ENCODE data around the gene SMAD7. TPM values are rescaled to one million over a fixed set of nuclear protein-coding genes. Genes with fewer than 3 reads are reported as not detected.

Gene SMAD7
- total RNA-seq, 2 experiments from 2014 or later: 244 to 254 TPM

GRCh38 chr18:48896326-48896874, 54.4 kb downstream of the SMAD7 start:
- H3K4me1 ChIP-seq (ENCODE audit: insufficient read depth, low read length): peaks cover 7% of the 10 kb centered on the region
- ChIA-PET CTCF (no interaction called here), POLR2A (no interaction called here)
- TF ChIP-seq CTCF (IDR thresholded peaks at IDR 0.05): no peak
- no peaks in the 10 kb centered on the region for H3K36me3 ChIP-seq (ENCODE audit: insufficient read depth, low read length)
- no peak overlapping the region for H3K27ac ChIP-seq (ENCODE audit: low read depth in 1 of 2, low read length in 2 of 2)
- ATAC-seq (ENCODE audit: poor library complexity): no peak
- H3K9me3 ChIP-seq (ENCODE audit: control insufficient read depth in 1 of 2, insufficient read depth in 1 of 2, low read length in 2 of 2): peaks cover 0 to 5% of the 10 kb centered on the region in 2 experiments
- H3K4me1 Mint-ChIP-seq (ENCODE audit: low read depth): peaks cover 13% of the 10 kb centered on the region
- H3K9me3 Mint-ChIP-seq: peaks cover 2% of the 10 kb centered on the region
- no peaks in the 10 kb centered on the region for H3K36me3 Mint-ChIP-seq (ENCODE audit: low read depth)
- no peak overlapping the region for H3K27ac Mint-ChIP-seq
- H3K27me3 Mint-ChIP-seq: no peaks in the 10 kb centered on the region
- no peaks in the 10 kb centered on the region for H3K27me3 ChIP-seq (ENCODE audit: control insufficient read depth in 1 of 2, insufficient read depth in 2 of 2, low read length in 2 of 2)
- intact Hi-C loops (cut with DNase I, micrococcal nuclease): loop anchor here in 1 of 2 experiments (5.0 kb wide), 1 partner anchor 39 kb away; no protein-coding TSS in a partner anchor
- H3K4me3 ChIP-seq (ENCODE audit: low read length): no peak overlapping the region
- H3K4me3 Mint-ChIP-seq: no peak overlapping the region
- no peak for DNase-seq

GRCh38 chr18:48894799-48895346, 55.9 kb downstream of the SMAD7 start:
- no peak overlapping the region for H3K27ac Mint-ChIP-seq
- no peak overlapping the region for H3K4me3 Mint-ChIP-seq
- H3K4me3 ChIP-seq (ENCODE audit: low read length): no peak overlapping the region
- ATAC-seq (ENCODE audit: poor library complexity) (no peak), DNase-seq (no peak)
- H3K36me3 Mint-ChIP-seq (ENCODE audit: low read depth): no peaks in the 10 kb centered on the region
- H3K4me1 Mint-ChIP-seq (ENCODE audit: low read depth): peaks cover 6% of the 10 kb centered on the region
- no peaks in the 10 kb centered on the region for H3K36me3 ChIP-seq (ENCODE audit: insufficient read depth, low read length)
- POLR2A ChIA-PET: no interaction called here
- CTCF ChIA-PET: no interaction called here
- H3K27me3 ChIP-seq (ENCODE audit: control insufficient read depth in 1 of 2, insufficient read depth in 2 of 2, low read length in 2 of 2): no peaks in the 10 kb centered on the region
- TF ChIP-seq CTCF (IDR thresholded peaks at IDR 0.05): no peak
- peaks cover 2% of the 10 kb centered on the region for H3K9me3 Mint-ChIP-seq
- intact Hi-C loops (cut with DNase I, micrococcal nuclease): loop anchor here in 1 of 2 experiments (5.0 kb wide), 1 partner anchor 38 kb away; no protein-coding TSS in a partner anchor
- H3K4me1 ChIP-seq (ENCODE audit: insufficient read depth, low read length): peaks cover 7% of the 10 kb centered on the region
- peaks cover 0 to 5% of the 10 kb centered on the region in 2 experiments for H3K9me3 ChIP-seq (ENCODE audit: control insufficient read depth in 1 of 2, insufficient read depth in 1 of 2, low read length in 2 of 2)
- H3K27ac ChIP-seq (ENCODE audit: low read depth in 1 of 2, low read length in 2 of 2): no peak overlapping the region
- no peaks in the 10 kb centered on the region for H3K27me3 Mint-ChIP-seq

DNA sequence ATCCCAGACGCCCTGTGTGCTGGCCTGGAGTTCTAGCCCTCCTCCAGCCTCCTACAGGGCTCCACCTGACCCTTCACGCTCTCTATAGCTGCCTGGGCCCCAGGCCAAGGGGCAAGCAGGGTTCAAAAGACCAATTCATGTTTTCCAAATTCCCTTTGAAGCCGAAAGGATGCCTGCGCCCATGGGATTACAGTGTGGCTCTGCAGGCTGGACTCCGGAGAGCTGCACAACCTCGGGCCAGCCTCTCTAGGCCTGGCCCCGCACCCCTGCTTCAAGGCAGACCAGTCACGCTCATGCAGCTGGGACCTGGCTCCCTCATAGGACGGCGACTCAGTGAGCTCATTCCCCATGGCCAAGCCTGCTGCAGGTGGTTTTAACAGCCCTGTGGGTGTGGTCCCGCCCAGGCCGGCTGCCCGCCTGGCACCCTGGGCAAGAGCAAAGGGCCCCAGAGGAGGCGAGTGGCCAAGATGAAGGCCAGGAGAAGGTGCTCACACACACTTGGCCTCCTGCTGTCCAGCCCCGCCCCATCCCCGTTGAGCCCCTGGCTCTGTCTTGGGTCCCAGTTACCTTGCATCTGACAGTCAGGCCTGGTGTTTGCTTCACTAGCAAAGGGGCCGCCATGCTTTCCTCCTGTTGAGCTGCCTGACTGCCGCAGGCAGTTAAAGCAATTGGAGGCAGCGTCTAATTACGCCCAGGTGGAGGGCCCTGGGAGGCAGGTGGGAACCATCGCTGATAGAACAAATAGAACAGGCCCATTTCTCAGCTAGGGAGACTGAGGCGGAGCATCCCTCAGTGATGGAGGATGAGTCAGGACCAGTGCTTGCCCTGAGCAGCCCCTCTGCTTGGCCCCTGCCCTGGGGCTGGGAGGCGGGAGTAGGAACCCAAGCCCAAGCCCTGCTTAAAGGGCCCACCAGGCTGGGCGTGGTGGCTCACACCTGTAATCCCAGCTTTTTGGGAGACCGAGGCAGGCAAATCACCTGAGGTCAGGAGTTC, 56.9 kb downstream of the SMAD7 start:
- no peaks in the 10 kb centered on the region for H3K36me3 ChIP-seq (ENCODE audit: insufficient read depth, low read length)
- ChIA-PET CTCF (no interaction called here), POLR2A (no interaction called here)
- H3K4me3 ChIP-seq (ENCODE audit: low read length): no peak overlapping the region
- Mint-ChIP-seq H3K9me3 (no peaks in the 10 kb centered on the region), H3K4me1 (ENCODE audit: low read depth) (no peaks in the 10 kb centered on the region), H3K27ac (no peak overlapping the region), H3K36me3 (ENCODE audit: low read depth) (no peaks in the 10 kb centered on the region), H3K4me3 (no peak overlapping the region), H3K27me3 (no peaks in the 10 kb centered on the region)
- peaks cover 7% of the 10 kb centered on the region for H3K4me1 ChIP-seq (ENCODE audit: insufficient read depth, low read length)
- H3K27ac ChIP-seq (ENCODE audit: low read depth in 1 of 2, low read length in 2 of 2): no peak overlapping the region
- no peak for TF ChIP-seq CTCF (IDR thresholded peaks at IDR 0.05)
- intact Hi-C loops (cut with DNase I, micrococcal nuclease): no loop called here
- DNase-seq (no peak), ATAC-seq (ENCODE audit: poor library complexity) (no peak)
- no peaks in the 10 kb centered on the region for H3K27me3 ChIP-seq (ENCODE audit: control insufficient read depth in 1 of 2, insufficient read depth in 2 of 2, low read length in 2 of 2)
- H3K9me3 ChIP-seq (ENCODE audit: control insufficient read depth in 1 of 2, insufficient read depth in 1 of 2, low read length in 2 of 2): no peaks in the 10 kb centered on the region
